ENCODE results near the gene DZIP3. TPM values are rescaled to one million over a fixed set of nuclear protein-coding genes. Genes with fewer than 3 reads are reported as not detected.

Gene DZIP3
- total RNA-seq, 4 donors from 2014 or later = 6.7 to 14.5 (median 8.7) TPM

GRCh38 chr3:108548886-108549285 lies 40.6 kb upstream of the DZIP3 start:
- Histone ChIP-seq H3K4me3 (no peak overlapping the region), H3K4me1 (peaks cover 0 to 38% (median 23%) of the 10 kb centered on the region in 4 donors), H3K27me3 (no peaks in the 10 kb centered on the region), H3K27ac (replicated peaks in 1 of 4) (no peak overlapping the region), H3K9me3 (no peaks in the 10 kb centered on the region), H3K36me3 (no peaks in the 10 kb centered on the region)
- TF ChIP-seq EP300 (IDR thresholded peaks at IDR 0.05) = no peak
- 93% methylated on average over 2 of the region's 2 CpGs for WGBS
- no peak for DNase-seq (ENCODE audit: extremely low spot score)
- intact Hi-C loops (cut with DNase I) = no loop called here

- intact Hi-C loops (cut with DNase I) = loop anchor here (1.0 kb wide), 1 partner anchor 63 kb away; no protein-coding TSS in a partner anchor
- Histone ChIP-seq H3K36me3 (no peaks in the 10 kb centered on the region), H3K9me3 (no peaks in the 10 kb centered on the region), H3K4me1 (peaks cover 3 to 36% (median 22%) of the 10 kb centered on the region in 4 donors), H3K27me3 (no peaks in the 10 kb centered on the region), H3K4me3 (peak overlapping the region in 1 of 4 donors; percentile 7), H3K27ac (replicated peaks in 1 of 4) (peak overlapping the region in 1 of 4 donors; percentile 5)
- TF ChIP-seq POLR2A (IDR thresholded peaks at IDR 0.05; ENCODE audit: low read depth) (no peak), CTCF (IDR thresholded peaks at IDR 0.05) (peak; percentile 57 to 62 (median 58))
- 41% methylated on average over 4 of the region's 4 CpGs for WGBS
- DNase-seq (ENCODE audit: extremely low spot score) = no peak
Observed at GRCh38 chr3:108552267-108553159, 37.0 kb upstream of the DZIP3 start.

DNA sequence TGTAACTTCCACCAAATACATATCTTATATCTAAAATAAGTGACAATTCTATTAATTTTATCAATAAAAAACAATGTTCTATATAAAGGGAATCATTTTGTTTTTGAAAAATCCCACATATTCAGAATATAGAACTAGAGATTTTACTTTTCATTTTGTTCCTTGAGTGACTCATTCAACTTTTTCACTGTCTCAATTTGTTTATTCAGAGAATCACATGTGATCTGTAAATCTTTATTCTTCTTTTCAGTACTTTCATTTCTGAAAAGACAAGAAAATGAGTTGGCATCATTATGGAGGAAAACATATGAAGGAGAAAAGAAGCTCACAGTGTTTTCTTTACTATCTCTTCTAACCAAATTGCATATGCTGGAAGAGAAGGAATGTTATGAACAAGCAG lies 35.3 kb upstream of the DZIP3 start:
- no peak for TF ChIP-seq POLR2A (IDR thresholded peaks at IDR 0.05; ENCODE audit: low read depth)
- TF ChIP-seq EP300 (IDR thresholded peaks at IDR 0.05) = no peak
- TF ChIP-seq CTCF (IDR thresholded peaks at IDR 0.05) = no peak
- no peak for TF ChIP-seq POLR2AphosphoS5 (IDR thresholded peaks at IDR 0.05)

DNA sequence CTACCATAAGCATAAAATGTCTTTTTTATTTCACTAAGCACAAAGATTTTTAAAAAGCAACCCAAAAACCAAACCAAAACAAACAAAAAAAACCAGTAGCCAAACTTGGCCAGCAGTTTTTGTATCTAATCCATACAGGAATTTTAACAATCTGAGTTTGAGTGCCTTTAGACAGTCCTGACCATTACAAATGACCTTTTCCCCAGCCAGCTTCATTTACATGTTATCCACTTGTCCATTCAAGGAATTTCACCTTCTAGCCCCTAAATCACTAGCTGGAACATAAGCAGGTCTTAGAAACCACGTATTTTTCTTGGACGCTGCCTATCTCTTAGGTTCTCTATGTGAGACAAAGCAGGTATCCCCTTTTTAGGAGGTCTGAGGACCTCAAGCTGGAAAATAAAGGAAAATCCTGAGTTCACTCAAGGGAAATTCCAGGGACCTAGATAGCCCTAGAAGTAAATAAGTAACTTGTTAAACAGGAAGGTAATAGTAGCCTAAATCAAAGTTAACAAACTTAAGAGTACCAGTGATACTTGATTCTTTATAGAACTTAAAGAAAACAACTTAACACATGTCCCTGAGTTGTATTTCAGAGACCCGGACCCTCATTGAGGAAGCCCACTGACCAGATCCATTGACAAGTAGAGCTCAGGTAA lies 34.5 kb upstream of the DZIP3 start:
- H3K9me3 ChIP-seq = no peaks in the 10 kb centered on the region
- intact Hi-C loops (cut with DNase I) = no loop called here
- WGBS = 82% methylated on average over 3 of the region's 3 CpGs
- DNase-seq (ENCODE audit: extremely low spot score) = no peak
- H3K4me1 ChIP-seq = peaks cover 3 to 29% (median 22%) of the 10 kb centered on the region in 4 donors
- no peaks in the 10 kb centered on the region for H3K27me3 ChIP-seq
- H3K36me3 ChIP-seq = peaks cover 0 to 6% (median 0%) of the 10 kb centered on the region in 4 donors
- H3K4me3 ChIP-seq = no peak overlapping the region
- TF ChIP-seq CTCF (IDR thresholded peaks at IDR 0.05) (no peak), POLR2AphosphoS5 (IDR thresholded peaks at IDR 0.05) (no peak), EP300 (IDR thresholded peaks at IDR 0.05) (no peak), POLR2A (IDR thresholded peaks at IDR 0.05; ENCODE audit: low read depth) (no peak)
- H3K27ac ChIP-seq (replicated peaks in 1 of 4) = no peak overlapping the region

More for the DNA sequence above, 35.3 kb upstream of the DZIP3 start:
- Histone ChIP-seq H3K36me3 (peaks cover 0 to under 1% (median 0%) of the 10 kb centered on the region in 4 donors), H3K9me3 (no peaks in the 10 kb centered on the region), H3K27me3 (no peaks in the 10 kb centered on the region), H3K4me3 (no peak overlapping the region), H3K4me1 (peaks cover 3 to 29% (median 22%) of the 10 kb centered on the region in 4 donors), H3K27ac (replicated peaks in 1 of 4) (no peak overlapping the region)
- no peak for DNase-seq (ENCODE audit: extremely low spot score)
- intact Hi-C loops (cut with DNase I) = no loop called here

- Histone ChIP-seq H3K4me3 (no peak overlapping the region), H3K36me3 (peaks cover 0 to 10% (median 0%) of the 10 kb centered on the region in 4 donors), H3K27me3 (no peaks in the 10 kb centered on the region), H3K27ac (replicated peaks in 1 of 4) (no peak overlapping the region), H3K9me3 (no peaks in the 10 kb centered on the region), H3K4me1 (peaks cover 3 to 25% (median 22%) of the 10 kb centered on the region in 4 donors)
- no peak for DNase-seq (ENCODE audit: extremely low spot score)
- 90% methylated on average over 2 of the region's 2 CpGs for WGBS
- intact Hi-C loops (cut with DNase I) = no loop called here
- no peak for TF ChIP-seq CTCF (IDR thresholded peaks at IDR 0.05)
- no peak for TF ChIP-seq EP300 (IDR thresholded peaks at IDR 0.05)
- TF ChIP-seq POLR2AphosphoS5 (IDR thresholded peaks at IDR 0.05) = no peak
- no peak for TF ChIP-seq POLR2A (IDR thresholded peaks at IDR 0.05; ENCODE audit: low read depth)
Observed at GRCh38 chr3:108555966-108556581, 33.4 kb upstream of the DZIP3 start.
